Retina (tissue), 1 donor: ENCODE measurements around the gene CARD10.
"Not testable (repeated sequence)": the region's sequence is repeated elsewhere in the genome, so short reads cannot be mapped to it uniquely, and the experiment has no call there.

ENCODE experiments used
- DNase-seq: peaks from one replicate; pipeline ENCODE4 v3.0.0-alpha.2; 2016

The CARD10 gene

DNA sequence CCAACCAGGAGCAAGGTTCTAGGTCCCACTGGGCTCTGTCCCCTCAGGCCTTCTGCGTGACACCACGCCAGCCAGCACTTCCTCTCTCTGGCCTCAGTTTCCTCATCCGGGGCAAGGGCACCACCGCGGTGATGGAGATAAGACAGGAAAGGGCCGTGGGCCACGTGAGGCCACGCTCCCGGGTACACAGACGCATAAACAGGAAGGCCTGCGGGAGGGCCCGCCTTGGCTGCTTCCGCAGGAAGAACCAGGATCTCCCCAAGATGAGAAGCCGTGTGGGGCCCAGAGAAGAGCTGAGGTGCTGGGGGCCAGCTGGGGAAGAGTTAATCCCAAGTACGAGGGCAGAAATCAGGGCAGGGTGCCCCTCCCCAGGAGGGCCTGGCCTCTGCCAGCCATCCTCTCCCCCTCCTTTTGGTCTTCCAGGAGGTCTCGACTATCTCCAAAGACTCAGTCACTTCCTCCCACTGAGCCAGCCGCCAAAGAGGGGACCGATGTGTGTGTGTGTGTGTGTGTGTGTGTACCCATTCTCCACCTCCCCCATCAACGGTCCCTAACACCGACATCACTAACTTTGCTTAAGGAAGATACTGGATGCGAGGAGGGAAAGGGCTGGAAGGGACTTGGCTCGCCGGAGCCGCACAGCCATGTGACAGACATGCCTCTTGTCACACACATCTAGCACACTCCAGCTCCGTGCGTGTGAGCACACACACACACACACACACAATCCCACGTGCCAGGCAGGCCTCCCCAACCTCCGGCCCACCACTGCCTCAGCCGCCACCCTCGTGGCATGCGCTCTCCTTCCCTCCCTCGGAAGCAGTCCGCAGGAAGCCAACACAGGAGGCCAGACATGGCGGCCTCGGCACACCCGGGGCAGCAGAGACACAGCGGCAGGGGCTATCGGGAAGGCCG, 34.5 kb downstream of the CARD10 start:
- no peak for DNase-seq

DNA sequence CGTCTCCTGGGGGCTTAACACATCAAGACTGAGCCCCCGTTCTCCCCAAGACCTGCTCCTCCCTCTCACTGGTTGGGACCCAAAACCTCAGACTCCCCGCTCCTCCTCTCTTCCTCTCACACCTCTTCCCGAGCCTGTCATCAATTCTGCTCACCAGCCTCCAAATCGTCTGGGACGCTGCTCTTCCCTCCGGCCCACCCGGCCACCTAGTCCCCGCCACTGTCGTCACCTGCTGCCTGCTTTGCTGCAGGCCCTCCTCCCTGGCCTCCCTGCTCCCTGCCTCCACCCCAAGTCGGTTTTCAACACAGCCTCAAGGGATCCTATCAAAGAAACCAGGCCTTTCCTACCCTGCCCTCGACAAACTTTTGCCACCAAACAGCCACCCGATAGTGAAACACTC, 36.2 kb downstream of the CARD10 start:
- DNase-seq, result no peak

DNA sequence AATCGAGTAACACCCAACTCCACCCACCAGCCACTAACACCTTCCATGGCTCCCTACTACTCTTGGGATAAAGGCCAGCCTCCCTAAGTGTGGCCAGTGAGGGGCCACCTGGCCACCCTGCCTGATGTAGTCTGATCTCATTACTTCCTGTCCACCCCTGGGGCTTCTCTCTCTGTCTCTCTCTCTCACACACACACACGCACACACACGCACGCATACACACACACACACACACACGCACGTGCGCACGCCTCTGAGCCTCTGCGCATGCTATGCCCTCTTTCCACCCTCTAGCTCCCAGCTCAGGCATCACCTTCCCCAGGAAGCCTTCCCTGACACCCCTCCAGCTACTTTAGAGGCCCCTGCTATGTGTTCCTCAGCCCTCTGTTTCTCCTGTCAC, 37.0 kb downstream of the CARD10 start:
- peak; percentile 56 for DNase-seq

DNA sequence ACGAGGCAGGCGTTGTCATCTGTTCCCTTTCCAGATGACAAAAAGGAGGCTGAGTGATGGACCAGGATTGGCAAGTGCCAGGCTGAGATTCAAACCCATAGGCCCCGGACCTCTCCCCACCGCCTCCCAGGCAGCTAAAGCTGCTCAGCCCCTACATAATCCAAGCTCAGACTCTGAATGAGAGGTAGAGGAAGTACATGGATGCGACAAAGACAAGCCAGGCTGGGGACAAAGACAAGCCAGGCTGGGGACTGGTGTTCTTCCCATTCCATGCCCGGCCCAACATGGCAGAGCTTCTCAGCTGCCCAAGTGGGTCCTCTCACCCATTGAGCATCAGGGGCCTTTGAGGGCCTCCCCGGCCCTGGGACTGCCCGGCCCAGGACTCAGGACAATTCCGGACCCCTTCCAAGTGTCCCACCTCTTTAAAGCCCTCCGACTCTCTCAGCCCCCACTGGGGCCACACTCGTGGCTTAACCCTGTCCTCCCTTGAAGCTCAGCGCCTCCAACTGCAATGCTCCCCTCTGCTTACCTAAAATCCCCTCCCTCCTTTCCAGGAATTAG, 37.8 kb downstream of the CARD10 start:
- no peak for DNase-seq

DNA sequence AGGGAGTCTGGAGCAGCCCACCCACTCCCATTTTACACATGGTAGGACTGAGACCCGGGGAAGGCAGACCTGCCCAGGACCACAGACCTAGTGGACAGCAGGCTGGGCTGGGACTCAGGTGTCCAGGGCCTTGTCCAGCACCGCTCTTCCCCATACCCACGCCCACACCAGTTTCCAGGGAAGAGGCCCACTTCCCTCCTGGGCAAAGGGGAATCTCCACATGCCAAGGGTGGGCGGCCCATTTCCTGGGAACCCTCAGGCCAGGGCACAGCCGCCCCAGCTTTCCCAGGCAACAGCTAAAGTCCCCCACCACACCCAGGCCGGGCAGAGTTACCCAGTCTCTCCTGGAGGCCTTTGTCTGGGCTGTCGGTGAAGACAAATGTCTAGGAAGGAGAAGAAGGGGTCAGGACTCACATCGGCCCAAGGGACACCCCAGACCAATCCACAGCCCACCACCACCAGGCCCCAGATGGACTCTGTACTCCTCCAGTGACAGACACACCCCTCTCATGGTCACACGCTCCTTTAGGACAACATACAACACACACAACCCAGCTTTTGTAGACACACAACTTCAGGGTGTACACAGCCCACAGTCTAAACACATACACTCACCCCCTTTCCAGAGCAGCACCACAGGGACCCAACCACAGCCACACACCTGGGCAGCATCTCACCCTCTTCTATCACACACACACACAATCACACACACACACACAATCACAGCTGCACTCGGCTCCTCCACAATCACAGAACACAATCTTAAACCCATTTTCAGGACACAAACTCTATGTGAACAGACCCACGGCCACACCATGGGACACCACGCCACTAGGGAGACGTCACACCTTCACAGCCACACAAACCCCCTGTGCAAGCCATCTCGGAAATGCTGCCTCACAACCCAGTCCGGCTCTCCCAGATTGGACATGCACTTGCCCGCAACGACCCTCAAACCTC, 38.5 kb downstream of the CARD10 start:
- DNase-seq, result no peak

DNA sequence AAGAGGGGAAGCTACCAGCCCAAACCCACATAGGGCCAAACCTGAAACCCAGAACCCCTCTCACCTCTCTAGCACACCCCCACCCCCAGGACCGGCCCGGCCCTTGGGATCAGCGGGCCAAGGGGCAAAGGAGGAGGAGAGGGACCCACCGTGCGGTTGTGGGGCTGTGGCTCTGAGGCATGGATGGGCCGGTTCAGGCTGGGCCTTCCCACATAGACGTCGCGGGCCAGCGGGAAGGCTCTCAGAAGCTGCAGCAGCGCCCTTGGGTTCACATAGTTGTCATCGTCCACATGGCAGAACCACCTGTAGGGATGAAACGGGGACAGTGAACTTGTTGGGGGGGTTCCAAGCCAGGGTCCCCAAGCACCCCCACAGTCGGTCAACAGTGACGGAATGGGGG, 40.0 kb downstream of the CARD10 start:
- no peak for DNase-seq

DNA sequence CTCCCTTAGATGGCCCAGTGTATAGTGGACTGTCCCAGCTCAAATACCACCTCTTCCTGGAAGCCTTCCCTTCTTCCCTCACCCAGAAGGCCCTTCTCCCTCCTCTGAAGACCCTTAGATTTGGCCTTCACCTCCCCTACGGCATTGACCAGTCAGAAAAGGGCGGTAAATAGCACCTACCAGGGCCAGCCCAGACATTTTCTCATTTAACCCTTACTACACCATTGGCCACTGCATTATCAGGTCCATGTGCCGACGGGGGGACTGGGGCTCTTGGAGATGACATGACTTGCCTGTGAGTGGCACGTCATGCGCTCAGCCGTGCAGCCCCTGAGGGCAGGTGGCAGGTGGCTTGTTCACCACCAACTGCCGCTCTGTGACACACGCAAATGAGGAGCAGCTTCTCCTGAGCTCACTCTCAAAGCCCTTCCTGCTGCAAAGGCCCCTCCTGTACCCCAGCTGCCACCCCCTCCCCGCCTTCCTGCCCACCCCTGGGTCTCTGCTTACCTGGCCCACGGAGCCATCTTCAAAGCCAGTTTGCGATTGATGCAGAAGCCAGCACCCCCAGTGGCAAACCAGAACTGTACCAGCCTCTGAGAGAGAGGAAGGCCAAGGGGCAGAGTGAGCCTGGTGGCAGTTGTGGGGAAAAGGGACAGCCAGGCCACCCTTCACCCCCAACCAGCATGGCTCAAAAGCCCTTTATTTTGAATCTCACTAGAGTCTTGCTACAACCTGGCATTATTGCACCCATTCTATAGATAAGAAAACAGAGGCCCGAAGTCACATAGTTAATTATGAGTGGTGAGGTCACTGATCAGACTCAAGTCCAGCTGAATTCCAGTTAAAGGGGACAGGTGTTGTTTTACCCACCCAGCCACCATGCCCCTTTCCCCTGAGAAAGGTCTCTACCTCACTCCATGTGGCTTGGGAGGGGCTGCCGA, 42.6 kb downstream of the CARD10 start:
- no peak for DNase-seq

DNA sequence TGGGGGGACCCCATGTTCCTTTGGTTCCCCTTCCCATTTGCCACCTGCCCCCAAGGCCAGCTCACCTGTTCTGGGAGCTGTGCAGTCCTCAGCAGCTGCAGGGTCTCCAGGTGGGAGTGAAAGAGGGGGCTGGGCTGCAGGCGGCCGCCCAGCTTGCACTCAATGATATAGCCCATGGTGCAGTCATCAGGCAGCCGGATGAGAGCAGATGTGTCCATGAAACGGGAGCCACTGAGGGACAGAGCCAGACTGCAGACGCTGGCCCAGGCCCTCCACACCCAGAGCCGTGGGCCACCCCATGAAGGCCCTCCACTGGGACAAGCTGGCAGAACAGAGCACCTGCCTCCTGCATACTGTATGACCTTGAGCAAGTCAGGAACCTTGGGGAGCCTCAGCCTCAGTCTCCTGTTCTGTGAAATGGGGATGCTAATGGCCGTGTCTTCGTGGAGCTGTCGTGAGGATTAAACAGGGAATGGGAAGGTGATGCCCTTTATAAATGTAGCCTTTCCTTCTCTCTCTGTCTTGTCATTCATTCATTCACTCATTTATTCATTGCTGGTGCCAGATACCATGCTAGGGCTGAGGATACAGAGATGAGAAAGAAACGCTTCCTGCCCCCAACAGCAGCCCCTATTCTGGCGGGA, 44.6 kb downstream of the CARD10 start:
- no peak for DNase-seq

DNA sequence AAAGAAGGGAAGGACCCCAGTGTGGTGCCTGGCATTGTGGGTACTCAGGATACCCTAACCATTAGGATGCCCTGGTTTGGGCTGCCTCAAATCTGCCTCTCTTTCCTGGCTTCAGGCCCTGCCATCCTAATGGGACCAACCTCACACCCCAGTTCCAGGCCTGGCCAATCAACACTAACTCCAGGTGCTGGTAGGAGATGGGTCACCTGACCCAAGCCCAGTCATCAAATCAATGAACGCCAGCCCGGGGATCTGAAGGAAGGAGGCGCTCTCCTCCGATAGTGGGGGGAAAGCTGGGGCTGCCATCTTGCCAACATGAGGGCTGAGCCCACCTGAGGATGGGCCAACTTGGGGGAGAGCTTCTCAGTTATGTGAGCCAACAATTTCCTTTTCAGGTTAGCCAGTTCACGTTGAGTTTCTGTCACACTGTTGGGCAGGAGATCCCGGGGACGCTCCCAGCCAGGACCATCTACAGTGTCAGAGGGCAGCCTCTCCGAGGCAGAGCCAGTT, 45.7 kb downstream of the CARD10 start:
- DNase-seq, result no peak

DNA sequence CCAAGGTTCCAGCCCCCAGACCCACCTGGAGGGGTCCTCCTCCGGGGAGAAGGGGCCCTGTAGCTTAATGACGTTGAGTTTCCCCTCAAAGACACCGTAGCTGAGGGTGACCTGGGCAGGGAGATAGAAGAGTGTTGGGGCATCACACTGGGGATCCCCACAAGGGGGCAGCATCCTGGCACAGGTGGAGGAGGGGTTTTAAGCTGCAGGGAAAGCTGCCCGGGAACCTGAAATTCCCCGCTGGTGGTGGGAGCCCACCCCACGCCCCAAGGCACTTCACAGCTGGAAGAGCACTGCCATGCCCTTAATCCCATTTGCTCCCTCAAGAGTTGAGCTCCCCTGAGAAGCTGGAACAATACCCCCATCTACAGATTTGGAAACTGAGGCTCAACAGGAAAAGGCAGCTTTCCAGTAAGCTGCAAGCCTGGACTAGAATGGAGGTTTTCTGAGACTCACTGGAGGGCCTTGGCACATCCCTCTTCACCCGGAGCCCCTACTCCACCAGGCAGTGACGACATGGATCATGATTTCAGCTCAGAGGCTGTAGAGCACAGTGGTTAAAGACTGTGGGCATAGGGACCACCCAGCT, 46.7 kb downstream of the CARD10 start:
- DNase-seq, result no peak

DNA sequence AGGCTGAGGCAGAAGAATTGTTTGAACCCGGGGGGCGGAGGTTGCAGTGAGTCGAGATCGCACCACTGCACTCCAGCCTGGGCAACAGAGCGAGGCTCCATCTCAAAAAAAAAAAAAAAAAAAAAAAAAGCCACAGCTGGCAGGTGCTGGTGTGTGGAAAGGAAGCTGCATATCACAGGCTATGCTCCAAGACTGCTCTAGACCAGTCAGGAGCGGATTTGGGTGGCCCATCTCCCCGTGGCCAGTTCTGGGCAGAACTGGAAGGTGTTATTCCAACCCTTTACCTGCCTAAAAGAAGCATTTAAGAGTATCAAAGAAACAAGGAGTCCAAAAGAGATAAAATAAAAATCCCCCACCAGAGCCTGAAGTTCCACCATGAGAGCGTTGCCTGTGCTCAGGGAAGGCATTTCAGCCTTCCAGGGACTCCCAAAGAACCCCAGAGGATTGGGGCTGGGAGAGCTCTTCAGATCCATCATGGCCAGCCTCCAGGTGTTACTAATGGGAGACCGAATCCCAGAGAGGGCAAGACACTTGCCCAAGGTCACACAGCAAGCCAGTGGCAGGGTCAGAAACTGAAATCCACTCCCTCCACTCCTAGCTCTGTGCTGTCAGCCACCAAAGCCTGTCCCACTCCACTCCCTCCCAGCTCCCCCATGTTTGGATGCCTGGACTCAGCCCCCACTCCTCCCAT, 47.3 kb downstream of the CARD10 start:
- DNase-seq, result no peak

DNA sequence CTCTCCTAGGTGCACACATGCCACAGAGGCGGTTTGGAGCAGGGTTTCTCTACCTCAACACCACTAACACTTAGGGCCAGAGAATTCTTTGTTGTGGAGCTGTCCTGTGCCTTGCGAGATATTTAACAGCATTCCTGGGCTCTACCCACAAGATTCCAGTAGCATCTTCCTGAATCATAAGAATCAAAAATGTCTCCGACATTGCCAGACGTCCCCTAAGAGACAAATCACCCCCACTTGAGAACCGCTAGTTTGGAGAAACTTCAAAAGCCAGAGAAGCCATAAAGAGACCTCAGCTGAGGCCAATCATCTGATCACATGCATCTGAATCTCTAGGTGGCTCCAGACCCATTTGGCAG, 49.1 kb downstream of the CARD10 start:
- DNase-seq, result no peak

DNA sequence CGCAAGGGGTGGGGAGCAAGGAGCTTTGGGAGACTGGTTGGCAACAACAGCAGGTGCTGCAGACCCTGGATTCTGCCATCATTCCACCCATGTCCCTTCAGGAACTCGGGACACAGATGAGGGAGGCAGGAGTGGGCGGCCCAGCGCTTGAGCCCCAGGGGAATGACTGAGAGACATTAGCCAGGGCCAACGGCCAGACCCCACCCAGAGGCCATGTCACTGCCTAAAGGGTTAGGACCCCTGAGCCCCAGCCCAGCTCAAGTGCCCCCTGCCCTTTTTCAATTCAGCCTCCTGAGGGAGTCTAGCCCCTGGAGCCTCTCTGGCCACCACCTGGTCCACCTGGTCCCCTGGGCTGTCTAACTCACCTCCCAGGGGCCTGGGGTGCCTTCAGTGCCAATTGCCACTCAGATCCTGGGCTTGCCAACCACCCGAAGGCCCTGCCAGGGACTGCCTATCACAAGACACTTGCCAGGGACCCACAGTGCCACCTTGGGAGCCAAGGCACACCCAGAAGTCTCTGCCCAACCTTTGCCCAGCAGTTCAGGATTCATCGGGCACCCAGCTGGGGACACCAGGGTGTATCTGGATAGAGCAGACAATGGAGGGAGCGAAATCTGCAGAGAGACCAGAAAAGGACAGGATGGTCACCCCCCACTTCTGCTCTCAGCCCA, 49.7 kb downstream of the CARD10 start:
- no peak for DNase-seq

DNA sequence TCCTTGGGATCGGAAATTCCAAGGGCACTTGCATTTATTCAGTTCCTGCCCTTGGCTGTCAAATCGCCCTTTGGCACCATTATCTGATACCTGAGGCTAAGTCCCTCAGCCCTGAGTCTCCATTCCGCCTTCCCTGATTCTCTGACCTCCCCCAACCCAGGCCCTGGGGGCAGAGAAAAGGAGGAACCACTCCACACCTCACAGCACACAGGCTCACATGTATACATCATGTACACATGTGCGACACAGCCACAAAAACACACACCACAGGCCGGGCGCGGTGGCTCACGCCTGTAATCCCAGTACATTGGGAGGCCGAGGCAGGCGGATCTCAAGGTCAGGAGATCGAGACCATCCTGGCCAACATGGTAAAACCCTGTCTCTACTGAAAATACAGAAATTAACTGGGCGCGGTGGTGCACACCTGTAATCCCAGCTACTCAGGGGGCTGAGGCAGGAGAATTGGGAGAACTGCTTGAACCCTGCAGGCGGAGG, 51.0 kb downstream of the CARD10 start:
- DNase-seq, result not testable (repeated sequence)

DNA sequence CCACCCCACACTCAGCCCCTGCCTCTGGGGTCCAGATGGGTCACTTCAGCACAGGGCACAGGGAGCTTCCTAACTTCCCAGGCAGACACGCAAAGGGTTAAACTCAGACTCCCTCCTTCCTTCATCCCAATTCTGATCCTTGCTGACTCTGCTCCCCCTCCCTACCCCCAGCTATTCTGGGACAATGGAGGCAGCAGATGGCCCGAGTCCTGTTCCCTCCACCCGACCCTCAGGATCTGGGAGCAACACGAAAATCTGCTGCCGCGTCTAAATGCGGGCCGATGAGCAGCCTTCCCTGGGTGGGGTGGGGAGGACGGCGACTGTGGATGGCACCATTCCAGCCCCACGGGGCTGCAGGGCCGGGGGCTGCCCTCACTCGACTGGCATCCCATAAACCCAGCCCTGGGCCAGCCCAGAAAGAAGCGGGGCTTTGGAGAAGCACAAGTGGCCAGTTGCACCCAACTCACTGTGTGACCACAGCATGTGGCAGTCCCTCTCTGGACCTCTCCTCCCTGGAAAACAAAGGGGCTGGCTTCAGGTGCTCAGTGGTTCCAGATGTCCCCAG, 51.7 kb downstream of the CARD10 start:
- no peak for DNase-seq

DNA sequence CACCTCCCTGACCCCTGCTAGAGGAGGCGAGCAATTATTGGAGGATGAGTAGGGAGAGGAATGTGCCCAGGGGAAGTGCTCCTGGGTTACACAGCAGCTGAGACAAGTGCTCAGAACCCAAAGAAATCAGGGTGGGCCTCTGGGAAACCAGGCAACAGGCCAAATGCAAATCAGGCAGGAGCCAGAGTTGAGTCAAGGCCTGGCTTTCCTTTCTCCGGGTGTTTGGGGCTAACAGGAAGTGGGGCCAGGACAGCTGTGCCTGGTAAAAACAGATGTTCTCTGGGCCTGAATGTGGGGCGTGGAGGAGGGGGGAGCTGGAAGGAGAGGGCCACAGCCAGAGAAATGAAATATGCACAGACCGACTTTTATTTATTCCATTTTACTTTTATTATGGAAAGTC, 55.0 kb downstream of the CARD10 start:
- no peak for DNase-seq

DNA sequence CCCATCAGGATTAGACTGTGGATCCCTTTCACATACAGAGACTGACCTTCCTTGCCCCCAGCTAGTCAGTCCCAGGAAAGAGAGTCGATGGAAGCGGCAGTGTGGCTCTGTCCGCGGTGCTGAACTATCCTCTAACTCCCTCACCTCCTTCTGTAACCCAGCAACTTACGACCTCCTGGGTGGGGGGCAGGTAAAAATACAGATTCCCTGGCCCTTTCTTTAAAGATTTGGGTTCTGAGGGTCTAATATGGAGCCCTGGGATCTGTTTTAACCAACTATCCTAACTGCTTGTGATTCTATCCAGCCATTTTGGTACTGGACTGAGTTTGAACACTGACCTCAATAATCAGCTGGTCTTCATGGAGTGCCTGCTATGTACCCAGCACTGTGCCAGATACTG, 56.2 kb downstream of the CARD10 start:
- no peak for DNase-seq

DNA sequence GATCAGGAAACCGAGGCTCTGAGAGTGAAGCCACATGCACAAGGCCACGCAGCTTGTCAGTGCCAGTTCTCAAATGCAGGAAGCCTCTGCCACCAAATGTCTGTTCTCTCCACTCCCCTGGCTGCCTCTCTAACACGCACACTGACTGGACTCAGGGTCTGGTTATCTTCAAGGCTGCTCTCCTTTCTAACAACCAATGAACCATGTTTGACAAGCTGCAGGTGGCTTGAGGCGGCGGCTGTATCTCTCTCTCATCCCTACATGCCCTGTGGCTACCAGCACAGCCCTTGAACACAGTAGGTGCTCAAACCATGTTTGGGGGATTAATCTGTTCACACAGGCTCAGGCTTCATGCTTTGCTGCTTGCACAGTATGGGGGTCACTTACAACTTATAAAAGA, 56.8 kb downstream of the CARD10 start:
- no peak for DNase-seq

DNA sequence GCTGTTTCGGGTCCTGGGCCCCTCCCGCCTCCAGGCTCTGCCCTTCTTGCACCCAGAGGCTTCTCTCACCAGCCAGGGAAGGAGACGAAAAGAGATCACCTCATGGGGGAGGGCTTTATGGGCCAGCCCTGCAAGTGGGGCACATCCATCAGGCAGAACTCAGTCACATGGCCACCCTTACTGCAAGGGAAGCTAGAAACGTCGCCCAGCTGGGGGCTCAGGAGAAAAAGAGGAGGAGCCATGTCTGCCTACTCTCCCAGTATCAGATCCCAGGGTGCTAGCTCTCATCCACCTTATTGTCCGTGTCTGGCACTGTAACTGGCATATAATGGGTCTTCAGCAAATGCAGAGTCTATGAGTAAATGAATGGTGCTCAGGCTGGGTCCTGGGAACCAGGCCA, 57.3 kb downstream of the CARD10 start:
- DNase-seq, result peak; percentile 36
